Liver (tissue), 9 donors: ENCODE results near the gene DAGLB. TPM values are rescaled to one million over a fixed set of nuclear protein-coding genes. Genes with fewer than 3 reads are reported as not detected.

Source experiments
- DNase-seq: peaks from one replicate; pipeline ENCODE4 v3.0.0-alpha.2; 2017; ENCODE audit warnings: low spot score
- H3K27ac ChIP-seq, 2 donors: one replicate each; pipeline ENCODE4 v1.7.0; 2013; ENCODE audit warnings: inconsistent platforms in 2 of 2, low read length in 2 of 2, control low read depth in 1 of 2, low read depth in 1 of 2, mild to moderate bottlenecking in 1 of 2
- H3K27me3 ChIP-seq, 4 donors: one replicate each; pipeline versions ENCODE4 v1.6.1 to v1.7.0; 2013; ENCODE audit warnings: low read length in 3 of 4, inconsistent platforms in 1 of 4, mild to moderate bottlenecking in 1 of 4, moderate library complexity in 1 of 4; ENCODE audit not compliant: control insufficient read depth in 4 of 4, insufficient read depth in 4 of 4
- H3K36me3 ChIP-seq, 4 donors: one replicate each; pipeline versions ENCODE4 v1.6.1 to v1.7.0; 2013; ENCODE audit warnings: low read length in 3 of 4, mild to moderate bottlenecking in 3 of 4, low read depth in 1 of 4, moderate library complexity in 1 of 4; ENCODE audit not compliant: control insufficient read depth in 4 of 4, insufficient read depth in 3 of 4
- H3K4me1 ChIP-seq, 4 donors: one replicate each; pipeline versions ENCODE4 v1.6.1 to v1.7.0; 2013; ENCODE audit warnings: low read length in 3 of 4, mild to moderate bottlenecking in 3 of 4, moderate library complexity in 1 of 4; ENCODE audit not compliant: control insufficient read depth in 4 of 4, insufficient read depth in 4 of 4
- H3K4me3 ChIP-seq, 3 donors: one replicate each; pipeline versions ENCODE4 v1.6.1 to v1.7.0; 2013; ENCODE audit warnings: low read length in 3 of 3, control low read depth in 1 of 3, low read depth in 1 of 3, mild to moderate bottlenecking in 1 of 3
- H3K9ac ChIP-seq, 2 donors: one replicate each; pipeline ENCODE4 v1.7.0; 2013; ENCODE audit warnings: low read length in 2 of 2, mild to moderate bottlenecking in 2 of 2, moderate library complexity in 2 of 2, control low read depth in 1 of 2, low read depth in 1 of 2
- H3K9me3 ChIP-seq, 4 donors: one replicate each; pipeline versions ENCODE4 v1.6.1 to v1.7.0; 2013; ENCODE audit warnings: low read length in 3 of 4; ENCODE audit not compliant: control insufficient read depth in 4 of 4
- EGR1 ChIP-seq, 2 donors: IDR thresholded peaks; 2 replicates each; pipeline ENCODE4 v1.6.1; 2016 to 2018; ENCODE audit warnings: antibody characterized with exemption in 2 of 2, low read depth in 2 of 2
- FOXA1 ChIP-seq: IDR thresholded peaks from 2 replicates; pipeline ENCODE4 v1.6.1; 2016; ENCODE audit warnings: antibody characterized with exemption
- FOXA2 ChIP-seq: IDR thresholded peaks from 2 replicates; pipeline ENCODE4 v1.6.1; 2016; ENCODE audit warnings: antibody characterized with exemption
- GABPA ChIP-seq, 2 donors: IDR thresholded peaks in 1 of 2; conservative IDR thresholded peaks in 1 of 2; 2 replicates each; pipeline ENCODE4 v1.6.1; 2016; ENCODE audit warnings: antibody characterized with exemption in 2 of 2, mild to moderate bottlenecking in 1 of 2, moderate library complexity in 1 of 2
- HNF4A ChIP-seq, 2 donors: conservative IDR thresholded peaks; 2 replicates each; pipeline ENCODE4 v1.6.1; 2016; ENCODE audit warnings: antibody characterized with exemption in 2 of 2, mild to moderate bottlenecking in 2 of 2
- HNF4G ChIP-seq: IDR thresholded peaks from 2 replicates; pipeline ENCODE4 v1.6.1; 2016; ENCODE audit warnings: antibody characterized with exemption
- JUND ChIP-seq, 2 donors: IDR thresholded peaks; 2 replicates each; pipeline ENCODE4 v1.6.1; 2016; ENCODE audit warnings: antibody characterized with exemption in 2 of 2
- NR2F2 ChIP-seq: IDR thresholded peaks from 2 replicates; pipeline ENCODE4 v1.6.1; 2016; ENCODE audit warnings: antibody characterized with exemption
- RAD21 ChIP-seq, 2 donors: IDR thresholded peaks; 2 replicates each; pipeline ENCODE4 v1.6.1; 2016; ENCODE audit warnings: antibody characterized with exemption in 2 of 2, mild to moderate bottlenecking in 2 of 2
- RXRA ChIP-seq, 2 donors: IDR thresholded peaks; 2 replicates each; pipeline ENCODE4 v1.6.1; 2017 to 2018; ENCODE audit warnings: antibody characterized with exemption in 2 of 2, mild to moderate bottlenecking in 1 of 2
- SP1 ChIP-seq: IDR thresholded peaks from 2 replicates; pipeline ENCODE4 v1.6.1; 2018; ENCODE audit warnings: antibody characterized with exemption, mild to moderate bottlenecking
- TAF1 ChIP-seq: conservative IDR thresholded peaks from 2 replicates; pipeline ENCODE4 v1.6.1; 2016; ENCODE audit warnings: antibody characterized with exemption, mild to moderate bottlenecking
- YY1 ChIP-seq: IDR thresholded peaks from 2 replicates; pipeline ENCODE4 v1.6.1; 2016; ENCODE audit warnings: antibody characterized with exemption, mild to moderate bottlenecking
- whole genome bisulfite sequencing: extraction: QIAGEN DNeasy Blood & Tissue Kit; methylation state at CpG from one replicate; pipeline ENCODE4 v1.1.7; 2013; 5-methylcytosine and 5-hydroxymethylcytosine counted together
- polyA plus RNA-seq, 2 donors: library from polyadenylated mRNA; stranded (reverse) in 1 of 2; unstranded in 1 of 2; fragments of 200-250 nt in 1 of 2; fragments of >200 nt in 1 of 2; fragmentation: Nextera tagmentation in 1 of 2; extraction: Ambion mirVana in 1 of 2; gene quantifications; one replicate each; pipeline versions ENCODE4 v1.2.1 to v1.2.3, GENCODE V29; 2013 to 2015
- total RNA-seq, 2 donors: library from RNA; depleted of rRNA; stranded (reverse); fragments of >200 nt; gene quantifications; one replicate each; pipeline ENCODE4 v1.2.3, GENCODE V29; 2014
- TF ChIP-seq, protein P1 (sequence below): IDR thresholded peaks from 2 replicates; pipeline ENCODE4 v1.6.1; 2016; ENCODE audit warnings: antibody characterized with exemption
- TF ChIP-seq, protein P2 (sequence below): fragments of 150-350 bp; IDR thresholded peaks from 2 replicates; pipeline ENCODE4 v1.5.1; 2017; ENCODE audit warnings: improper control_type of control experiment, low read depth, low read length; ENCODE audit not compliant: missing input control
- TF ChIP-seq, protein P3 (sequence below): IDR thresholded peaks from 2 replicates; pipeline ENCODE4 v1.6.1; 2016; ENCODE audit warnings: antibody characterized with exemption
- TF ChIP-seq, protein P4 (sequence below): IDR thresholded peaks from 2 replicates; pipeline ENCODE4 v1.6.1; 2016; ENCODE audit warnings: antibody characterized with exemption, mild to moderate bottlenecking
- TF ChIP-seq, protein P5 (sequence below): IDR thresholded peaks from 2 replicates; pipeline ENCODE4 v1.6.1; 2016; ENCODE audit warnings: antibody characterized with exemption
- donor health status: healthy.
- donor health status: healthy.
- donor health status: healthy.
- donor health status: healthy.
- donor health status: healthy.

Gene DAGLB
- total and polyA plus RNA-seq, 4 donors: 4.9 to 10.7 (median 8.4) TPM

DNA sequence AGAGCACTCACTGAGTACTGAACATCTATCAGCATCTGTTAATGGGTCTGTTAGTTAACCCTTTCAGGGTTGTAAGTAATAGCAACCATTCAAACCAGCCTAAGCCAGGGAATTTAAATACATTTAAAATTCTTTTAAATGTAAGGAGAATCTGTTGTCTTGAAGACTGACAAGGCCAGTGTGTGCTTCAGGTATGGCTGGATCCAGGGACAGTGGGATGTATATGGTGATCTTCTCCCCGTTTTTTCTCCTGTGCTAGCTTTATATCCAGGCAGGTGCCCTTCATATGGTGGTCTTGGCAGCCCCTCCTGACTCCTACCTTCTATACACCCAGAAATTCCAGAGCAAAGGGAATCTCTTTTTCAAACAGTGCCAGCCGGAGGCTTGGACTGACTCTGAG is 46.6 kb upstream of the DAGLB start (continued):
- TF ChIP-seq, protein P1, sequence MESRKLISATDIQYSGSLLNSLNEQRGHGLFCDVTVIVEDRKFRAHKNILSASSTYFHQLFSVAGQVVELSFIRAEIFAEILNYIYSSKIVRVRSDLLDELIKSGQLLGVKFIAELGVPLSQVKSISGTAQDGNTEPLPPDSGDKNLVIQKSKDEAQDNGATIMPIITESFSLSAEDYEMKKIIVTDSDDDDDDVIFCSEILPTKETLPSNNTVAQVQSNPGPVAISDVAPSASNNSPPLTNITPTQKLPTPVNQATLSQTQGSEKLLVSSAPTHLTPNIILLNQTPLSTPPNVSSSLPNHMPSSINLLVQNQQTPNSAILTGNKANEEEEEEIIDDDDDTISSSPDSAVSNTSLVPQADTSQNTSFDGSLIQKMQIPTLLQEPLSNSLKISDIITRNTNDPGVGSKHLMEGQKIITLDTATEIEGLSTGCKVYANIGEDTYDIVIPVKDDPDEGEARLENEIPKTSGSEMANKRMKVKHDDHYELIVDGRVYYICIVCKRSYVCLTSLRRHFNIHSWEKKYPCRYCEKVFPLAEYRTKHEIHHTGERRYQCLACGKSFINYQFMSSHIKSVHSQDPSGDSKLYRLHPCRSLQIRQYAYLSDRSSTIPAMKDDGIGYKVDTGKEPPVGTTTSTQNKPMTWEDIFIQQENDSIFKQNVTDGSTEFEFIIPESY: no peak
- no peak for TF ChIP-seq RAD21 (IDR thresholded peaks at IDR 0.05)
- TF ChIP-seq, protein P2, sequence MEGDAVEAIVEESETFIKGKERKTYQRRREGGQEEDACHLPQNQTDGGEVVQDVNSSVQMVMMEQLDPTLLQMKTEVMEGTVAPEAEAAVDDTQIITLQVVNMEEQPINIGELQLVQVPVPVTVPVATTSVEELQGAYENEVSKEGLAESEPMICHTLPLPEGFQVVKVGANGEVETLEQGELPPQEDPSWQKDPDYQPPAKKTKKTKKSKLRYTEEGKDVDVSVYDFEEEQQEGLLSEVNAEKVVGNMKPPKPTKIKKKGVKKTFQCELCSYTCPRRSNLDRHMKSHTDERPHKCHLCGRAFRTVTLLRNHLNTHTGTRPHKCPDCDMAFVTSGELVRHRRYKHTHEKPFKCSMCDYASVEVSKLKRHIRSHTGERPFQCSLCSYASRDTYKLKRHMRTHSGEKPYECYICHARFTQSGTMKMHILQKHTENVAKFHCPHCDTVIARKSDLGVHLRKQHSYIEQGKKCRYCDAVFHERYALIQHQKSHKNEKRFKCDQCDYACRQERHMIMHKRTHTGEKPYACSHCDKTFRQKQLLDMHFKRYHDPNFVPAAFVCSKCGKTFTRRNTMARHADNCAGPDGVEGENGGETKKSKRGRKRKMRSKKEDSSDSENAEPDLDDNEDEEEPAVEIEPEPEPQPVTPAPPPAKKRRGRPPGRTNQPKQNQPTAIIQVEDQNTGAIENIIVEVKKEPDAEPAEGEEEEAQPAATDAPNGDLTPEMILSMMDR: no peak

DNA sequence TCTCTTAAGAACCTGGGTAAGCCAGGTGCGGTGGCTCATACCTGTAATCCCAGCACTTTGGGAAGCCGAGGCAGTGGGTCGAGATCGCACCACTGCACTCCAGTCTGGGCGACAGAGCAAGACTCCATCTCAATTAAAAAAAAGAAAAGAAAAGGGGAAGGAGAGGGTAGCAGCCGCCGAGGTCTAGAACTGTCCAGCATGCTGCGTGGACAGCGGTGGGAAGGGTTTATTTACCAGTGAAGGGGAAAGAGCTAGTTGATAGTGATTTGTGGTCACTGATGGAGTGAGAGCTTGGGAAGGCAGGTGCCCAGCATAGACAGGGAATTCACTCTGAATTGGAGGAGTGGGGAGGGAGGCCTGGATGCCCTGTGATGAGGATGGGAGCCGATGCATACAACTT is 43.4 kb upstream of the DAGLB start:
- WGBS: 87% methylated on average over 10 of the region's 10 CpGs
- Histone ChIP-seq H3K4me3 (no peak overlapping the region), H3K9me3 (no peaks in the 10 kb centered on the region), H3K9ac (no peak overlapping the region), H3K4me1 (no peaks in the 10 kb centered on the region), H3K27ac (no peak overlapping the region), H3K27me3 (no peaks in the 10 kb centered on the region), H3K36me3 (no peaks in the 10 kb centered on the region)
- TF ChIP-seq HNF4A (conservative IDR thresholded peaks at IDR 0.05) (no peak), RXRA (IDR thresholded peaks at IDR 0.05) (no peak), RAD21 (IDR thresholded peaks at IDR 0.05) (no peak), FOXA2 (no peak), NR2F2 (no peak)
- TF ChIP-seq, protein P3, sequence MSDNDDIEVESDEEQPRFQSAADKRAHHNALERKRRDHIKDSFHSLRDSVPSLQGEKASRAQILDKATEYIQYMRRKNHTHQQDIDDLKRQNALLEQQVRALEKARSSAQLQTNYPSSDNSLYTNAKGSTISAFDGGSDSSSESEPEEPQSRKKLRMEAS: no peak
- no peak for DNase-seq

DNA sequence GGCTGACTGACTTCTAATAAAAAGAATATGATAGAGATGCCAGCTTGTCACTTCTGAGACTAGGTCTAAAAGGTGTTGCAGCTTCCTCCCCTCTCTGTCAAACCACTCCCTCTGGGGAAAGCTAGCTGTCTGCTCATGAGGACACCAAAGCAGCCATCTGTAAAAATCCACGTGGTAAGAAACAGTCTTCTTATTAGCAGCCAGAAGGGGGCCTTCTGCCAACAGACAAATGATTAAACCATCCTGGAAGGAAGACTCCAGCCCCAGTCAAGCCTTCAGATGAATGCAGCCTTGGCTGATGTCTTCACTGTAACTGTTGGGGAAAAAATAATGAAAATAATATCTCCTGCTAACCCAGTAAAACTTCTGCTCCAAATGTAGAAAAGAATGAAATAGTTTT is 41.9 kb upstream of the DAGLB start:
- H3K27me3 ChIP-seq: no peaks in the 10 kb centered on the region
- 17% methylated on average over 1 of the region's 1 CpG for WGBS
- H3K4me1 ChIP-seq: peaks cover 0 to 2% (median under 1%) of the 10 kb centered on the region in 4 donors
- no peak overlapping the region for H3K9ac ChIP-seq
- H3K4me3 ChIP-seq: no peak overlapping the region
- TF ChIP-seq, protein P4, sequence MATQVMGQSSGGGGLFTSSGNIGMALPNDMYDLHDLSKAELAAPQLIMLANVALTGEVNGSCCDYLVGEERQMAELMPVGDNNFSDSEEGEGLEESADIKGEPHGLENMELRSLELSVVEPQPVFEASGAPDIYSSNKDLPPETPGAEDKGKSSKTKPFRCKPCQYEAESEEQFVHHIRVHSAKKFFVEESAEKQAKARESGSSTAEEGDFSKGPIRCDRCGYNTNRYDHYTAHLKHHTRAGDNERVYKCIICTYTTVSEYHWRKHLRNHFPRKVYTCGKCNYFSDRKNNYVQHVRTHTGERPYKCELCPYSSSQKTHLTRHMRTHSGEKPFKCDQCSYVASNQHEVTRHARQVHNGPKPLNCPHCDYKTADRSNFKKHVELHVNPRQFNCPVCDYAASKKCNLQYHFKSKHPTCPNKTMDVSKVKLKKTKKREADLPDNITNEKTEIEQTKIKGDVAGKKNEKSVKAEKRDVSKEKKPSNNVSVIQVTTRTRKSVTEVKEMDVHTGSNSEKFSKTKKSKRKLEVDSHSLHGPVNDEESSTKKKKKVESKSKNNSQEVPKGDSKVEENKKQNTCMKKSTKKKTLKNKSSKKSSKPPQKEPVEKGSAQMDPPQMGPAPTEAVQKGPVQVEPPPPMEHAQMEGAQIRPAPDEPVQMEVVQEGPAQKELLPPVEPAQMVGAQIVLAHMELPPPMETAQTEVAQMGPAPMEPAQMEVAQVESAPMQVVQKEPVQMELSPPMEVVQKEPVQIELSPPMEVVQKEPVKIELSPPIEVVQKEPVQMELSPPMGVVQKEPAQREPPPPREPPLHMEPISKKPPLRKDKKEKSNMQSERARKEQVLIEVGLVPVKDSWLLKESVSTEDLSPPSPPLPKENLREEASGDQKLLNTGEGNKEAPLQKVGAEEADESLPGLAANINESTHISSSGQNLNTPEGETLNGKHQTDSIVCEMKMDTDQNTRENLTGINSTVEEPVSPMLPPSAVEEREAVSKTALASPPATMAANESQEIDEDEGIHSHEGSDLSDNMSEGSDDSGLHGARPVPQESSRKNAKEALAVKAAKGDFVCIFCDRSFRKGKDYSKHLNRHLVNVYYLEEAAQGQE: no peak
- no peak for TF ChIP-seq FOXA1
- no peak for TF ChIP-seq NR2F2
- TF ChIP-seq RXRA (IDR thresholded peaks at IDR 0.05): no peak
- no peak for TF ChIP-seq RAD21 (IDR thresholded peaks at IDR 0.05)
- no peak for TF ChIP-seq JUND (IDR thresholded peaks at IDR 0.05)
- no peak for TF ChIP-seq EGR1 (IDR thresholded peaks at IDR 0.05; ENCODE audit: low read depth in 2 of 2)
- TF ChIP-seq TAF1: no peak
- no peak for TF ChIP-seq YY1
- TF ChIP-seq GABPA (IDR thresholded peaks at IDR 0.05 in 1 of 2, conservative IDR thresholded peaks at IDR 0.05 in 1 of 2): no peak
- TF ChIP-seq, protein P2: no peak
- TF ChIP-seq, protein P5, sequence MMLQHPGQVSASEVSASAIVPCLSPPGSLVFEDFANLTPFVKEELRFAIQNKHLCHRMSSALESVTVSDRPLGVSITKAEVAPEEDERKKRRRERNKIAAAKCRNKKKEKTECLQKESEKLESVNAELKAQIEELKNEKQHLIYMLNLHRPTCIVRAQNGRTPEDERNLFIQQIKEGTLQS: no peak
- no peak for TF ChIP-seq HNF4G
- no peak for TF ChIP-seq FOXA2
- no peak for TF ChIP-seq SP1
- TF ChIP-seq, protein P1: no peak
- TF ChIP-seq, protein P3: no peak
- no peak for TF ChIP-seq HNF4A (conservative IDR thresholded peaks at IDR 0.05)
- no peaks in the 10 kb centered on the region for H3K9me3 ChIP-seq
- H3K36me3 ChIP-seq: no peaks in the 10 kb centered on the region
- no peak overlapping the region for H3K27ac ChIP-seq
- no peak for DNase-seq
